GM18505 (cell line): Measurements from ENCODE around the gene AP3D1.

Experiments used
- ATAC-seq: cut with Tn5 transposase; IDR thresholded peaks from one replicate; pipeline ENCODE4 v1.9.1; 2021; ENCODE audit not compliant: unreplicated experiment
- POLR2A ChIP-seq: IDR thresholded peaks from 4 replicates; pipeline ENCODE4 v1.6.1; 2011; ENCODE audit warnings: borderline replicate concordance; ENCODE audit not compliant: insufficient read depth, insufficient read length; ENCODE audit errors: extremely low read depth

Gene AP3D1

GRCh38 chr19:2064395-2064787 is 87.0 kb downstream of the AP3D1 start:
- no peak for ATAC-seq
- no peak for TF ChIP-seq POLR2A

GRCh38 chr19:2063824-2064223 is 87.5 kb downstream of the AP3D1 start:
- no peak for TF ChIP-seq POLR2A
- no peak for ATAC-seq

- no peak for ATAC-seq
- no peak for TF ChIP-seq POLR2A
Measured at GRCh38 chr19:2062770-2063169, 88.6 kb downstream of the AP3D1 start.

GRCh38 chr19:2062389-2062729 is 89.0 kb downstream of the AP3D1 start:
- ATAC-seq, result no peak
- TF ChIP-seq POLR2A, result no peak

- ATAC-seq, result peak; percentile 70
- TF ChIP-seq POLR2A, result peak; percentile 75
Measured at GRCh38 chr19:2061495-2062388, 89.6 kb downstream of the AP3D1 start.

GRCh38 chr19:2060884-2061494 is 90.4 kb downstream of the AP3D1 start:
- ATAC-seq, result peak; percentile 19

GRCh38 chr19:2059422-2060201 is 91.8 kb downstream of the AP3D1 start:
- no peak for TF ChIP-seq POLR2A
- ATAC-seq, result no peak

More at GRCh38 chr19:2060884-2061494, 90.4 kb downstream of the AP3D1 start:
- TF ChIP-seq POLR2A, result no peak

GRCh38 chr19:2058570-2059421 is 92.6 kb downstream of the AP3D1 start:
- no peak for ATAC-seq
- TF ChIP-seq POLR2A, result no peak

- ATAC-seq, result no peak
- no peak for TF ChIP-seq POLR2A
Measured at GRCh38 chr19:2057484-2058469, 93.6 kb downstream of the AP3D1 start.

GRCh38 chr19:2056837-2057192 is 94.6 kb downstream of the AP3D1 start:
- ATAC-seq, result no peak
- TF ChIP-seq POLR2A, result no peak

- ATAC-seq, result no peak
- TF ChIP-seq POLR2A, result peak; percentile 55
Measured at GRCh38 chr19:2055931-2056836, 95.2 kb downstream of the AP3D1 start.
